Measurements from ENCODE around the gene PNMT.

PNMT gene, protein sequence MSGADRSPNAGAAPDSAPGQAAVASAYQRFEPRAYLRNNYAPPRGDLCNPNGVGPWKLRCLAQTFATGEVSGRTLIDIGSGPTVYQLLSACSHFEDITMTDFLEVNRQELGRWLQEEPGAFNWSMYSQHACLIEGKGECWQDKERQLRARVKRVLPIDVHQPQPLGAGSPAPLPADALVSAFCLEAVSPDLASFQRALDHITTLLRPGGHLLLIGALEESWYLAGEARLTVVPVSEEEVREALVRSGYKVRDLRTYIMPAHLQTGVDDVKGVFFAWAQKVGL

GRCh38 chr17:39667945-39668924 lies at the start of gene PNMT:
TSS of gene PNMT (plus strand) at chr17:39668453. CDS start at chr17:39668476, 23 bp downstream.
- peak; percentile 80 for DNase-seq

DNA sequence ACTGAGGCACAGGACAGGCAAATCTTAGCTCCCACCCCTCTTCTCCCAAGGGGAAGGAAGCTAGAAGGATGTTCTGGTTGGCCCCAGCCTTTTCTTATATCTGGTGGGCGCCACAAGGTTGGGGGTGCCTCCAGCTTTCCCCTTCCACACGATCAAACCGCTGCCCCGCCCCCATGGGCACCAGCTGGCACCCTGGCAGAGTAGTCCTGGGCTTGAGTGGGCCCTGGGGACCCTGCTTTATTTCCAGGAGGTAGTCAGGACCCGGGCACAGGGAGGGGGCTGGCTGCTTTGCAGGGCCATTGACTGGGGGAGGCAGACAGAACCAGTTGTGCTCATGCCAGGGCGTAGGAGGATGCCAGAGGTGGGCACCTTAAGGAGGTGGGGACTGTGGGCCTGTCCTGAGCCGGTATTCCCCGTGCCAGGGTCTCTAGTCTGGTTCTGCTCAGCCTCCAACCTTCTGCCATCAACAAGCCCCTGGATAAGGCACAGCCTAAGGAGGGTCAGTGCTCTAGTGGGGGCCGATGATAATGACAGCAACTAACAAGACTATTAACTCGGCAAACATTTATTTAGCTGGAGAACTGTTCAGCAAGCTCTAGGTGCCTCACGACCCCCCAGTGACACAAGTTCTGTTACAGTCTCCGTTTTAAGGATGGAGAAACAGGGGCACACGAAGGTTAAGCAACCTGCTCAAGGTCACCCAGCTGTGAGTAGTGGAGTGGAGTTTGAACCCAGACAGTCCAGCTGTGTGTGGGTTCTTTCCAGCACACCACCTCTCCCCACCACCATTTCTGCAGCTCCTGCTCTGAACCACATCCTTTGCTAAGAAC lies 49.1 kb upstream of the PNMT start:
- DNase-seq, result no peak

DNA sequence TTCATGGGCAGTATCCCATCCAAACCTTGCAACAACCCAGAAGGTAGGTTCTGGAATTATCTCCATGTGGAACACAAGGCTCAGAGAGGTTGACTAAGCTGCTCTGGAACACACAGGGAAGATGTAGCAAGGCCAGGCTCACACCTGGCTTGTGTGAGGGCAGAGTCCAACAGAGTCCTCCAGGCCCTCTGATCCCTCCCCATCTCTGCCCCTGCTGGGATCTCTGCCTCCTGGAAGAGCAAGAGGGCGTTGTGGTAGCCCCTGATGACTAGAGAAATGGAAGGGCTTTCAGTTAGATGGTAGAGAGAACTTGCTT lies 48.5 kb upstream of the PNMT start:
- DNase-seq, result no peak

- peak; percentile 79 for DNase-seq
Observed at GRCh38 chr17:39621523-39622379, 46.5 kb upstream of the PNMT start.

- peak; percentile 41 for DNase-seq
Observed at GRCh38 chr17:39622380-39623006, 45.8 kb upstream of the PNMT start.

DNA sequence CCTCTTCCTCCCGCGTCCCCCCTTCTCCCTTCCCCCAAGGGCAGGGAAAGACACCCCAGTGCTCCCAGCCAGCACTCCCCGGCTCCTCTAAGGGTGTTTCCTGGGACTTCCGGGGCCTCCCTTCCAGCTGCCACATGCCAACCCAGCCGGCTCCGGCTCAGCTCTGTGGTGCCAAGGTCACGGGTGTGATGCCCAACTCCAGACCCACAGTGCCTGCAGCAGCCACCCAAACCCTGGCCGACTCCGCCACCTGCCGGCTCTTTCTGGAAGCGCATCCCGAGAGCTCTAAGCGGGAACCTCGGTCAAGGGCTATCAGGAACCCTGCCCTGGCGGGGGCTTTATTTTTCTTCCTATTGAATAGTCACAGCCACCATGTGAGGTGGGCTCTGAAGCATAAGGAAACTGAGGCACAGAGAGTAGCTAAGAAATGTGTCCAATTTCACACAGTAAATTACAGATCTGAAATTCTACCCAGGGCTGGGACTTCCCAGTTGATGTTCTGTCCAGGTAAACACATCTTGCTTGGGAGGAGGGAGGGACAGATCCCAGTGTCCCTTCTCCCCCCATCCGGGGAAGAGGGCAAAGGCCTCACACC lies 44.8 kb upstream of the PNMT start:
- DNase-seq, result peak; percentile 86

- no peak for DNase-seq
Observed at GRCh38 chr17:39624313-39624712, 43.9 kb upstream of the PNMT start.

DNA sequence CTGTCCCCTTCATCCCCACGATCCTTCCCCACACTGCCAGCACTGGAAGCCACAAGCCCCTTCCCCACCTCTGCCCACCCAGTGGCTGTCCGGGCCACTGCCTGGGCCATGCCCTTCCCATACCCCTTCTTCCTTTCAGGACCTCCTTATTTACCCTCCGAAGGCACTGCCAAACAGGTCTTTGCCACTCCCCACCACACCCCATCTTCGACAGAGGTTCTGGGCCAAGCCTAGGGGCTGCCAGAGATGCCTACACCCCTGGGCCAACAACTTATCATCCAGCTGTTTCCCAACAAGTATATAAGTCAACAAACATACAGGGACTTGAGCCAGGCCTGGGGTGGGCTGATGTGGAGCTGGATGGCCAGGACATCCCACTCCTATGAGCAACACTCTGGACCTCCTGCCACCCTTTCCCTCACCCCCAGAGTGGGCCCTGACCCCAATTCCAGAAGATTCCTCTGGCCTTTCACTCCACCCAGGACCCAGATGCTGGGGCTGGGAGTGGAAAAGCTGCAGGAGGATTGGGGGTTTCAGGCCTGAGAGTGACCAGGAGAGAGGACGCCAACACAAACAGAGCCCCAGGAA lies 43.0 kb upstream of the PNMT start:
- DNase-seq, result no peak

DNA sequence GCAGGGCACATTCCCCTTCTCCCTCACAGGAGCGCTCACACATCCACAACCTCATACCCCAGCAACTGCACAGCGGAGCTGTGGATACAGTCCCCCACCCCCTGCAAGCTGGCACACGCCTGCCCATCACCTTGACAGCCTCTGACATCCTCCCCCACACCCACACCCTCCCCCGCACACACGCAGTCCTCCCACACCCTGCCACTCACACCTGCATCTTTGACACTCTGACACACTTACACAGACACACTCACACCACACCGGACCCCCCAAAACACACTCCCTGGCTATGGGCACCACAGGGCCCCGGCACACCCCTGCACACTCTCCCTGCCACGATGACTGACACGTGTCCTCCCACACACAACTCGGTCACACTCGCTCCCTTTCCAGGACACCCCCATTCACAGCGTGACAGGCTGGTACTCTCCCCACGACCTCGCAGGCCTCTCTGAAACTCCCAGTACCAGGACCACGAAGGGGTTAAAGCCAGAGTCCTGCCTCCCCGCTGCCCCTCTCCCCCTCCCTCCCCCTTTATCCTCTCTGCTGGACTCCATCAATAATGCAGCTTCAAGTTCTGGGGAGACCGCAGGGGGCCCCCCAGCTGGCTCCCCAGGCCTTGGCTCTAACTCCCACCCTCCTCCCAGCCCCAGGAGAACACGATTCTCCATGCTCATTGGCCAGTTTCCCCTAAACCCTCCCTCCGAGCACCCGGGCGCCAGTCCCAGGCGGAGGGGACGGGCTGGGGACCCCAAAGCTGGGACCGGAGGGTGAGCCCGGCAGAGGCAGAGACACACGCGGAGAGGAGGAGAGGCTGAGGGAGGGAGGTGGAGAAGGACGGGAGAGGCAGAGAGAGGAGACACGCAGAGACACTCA lies 41.8 kb upstream of the PNMT start, which contains the start of gene PPP1R1B:
PPP1R1B (plus strand) TSS at position 782 of the 876 bp plus-strand sequence. CDS start 441 bp downstream, outside the sequence.
- DNase-seq, result peak; percentile 27

GRCh38 chr17:39627047-39627711 lies 41.1 kb upstream of the PNMT start:
- no peak for DNase-seq

GRCh38 chr17:39627712-39628516 lies 40.3 kb upstream of the PNMT start:
- no peak for DNase-seq

DNA sequence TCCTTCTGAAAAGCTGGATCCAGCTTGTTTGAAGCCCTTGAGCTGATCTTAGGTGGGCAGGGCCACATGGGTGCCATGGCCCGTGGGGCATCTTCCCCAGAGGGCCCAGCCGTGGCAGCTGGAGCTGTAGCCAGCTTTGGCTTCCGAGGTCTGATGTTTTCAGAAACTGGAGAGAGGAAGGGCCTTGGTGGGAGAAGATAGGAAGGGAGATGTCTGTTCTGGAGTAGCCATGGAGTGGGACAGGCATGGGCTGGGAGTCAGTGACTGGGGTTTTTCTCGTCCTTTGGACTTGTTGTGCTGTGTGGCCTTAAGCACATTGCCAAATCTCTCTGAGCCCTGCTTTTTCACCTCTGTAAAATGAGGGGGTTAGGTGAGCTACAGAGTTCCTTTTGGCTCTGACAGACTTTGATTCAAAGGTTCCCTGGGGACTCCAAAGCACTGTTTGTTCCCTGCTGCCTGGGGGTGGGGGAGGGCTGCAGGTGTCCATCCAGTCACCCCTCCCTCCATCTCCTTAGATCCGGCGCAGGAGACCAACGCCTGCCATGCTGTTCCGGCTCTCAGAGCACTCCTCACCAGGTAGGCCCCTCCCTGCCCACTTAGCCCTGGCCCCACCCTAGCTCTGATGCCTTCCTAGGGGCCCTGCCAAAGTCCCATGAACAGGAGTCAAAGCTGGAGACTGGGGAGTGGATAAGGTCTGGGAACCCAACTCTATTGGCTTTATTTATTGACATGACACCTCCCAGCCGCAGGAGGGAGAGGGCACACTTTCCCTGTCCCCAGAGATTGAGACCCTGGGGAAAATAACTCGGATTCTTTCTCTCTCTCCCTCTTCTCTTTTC lies 39.4 kb upstream of the PNMT start:
- DNase-seq, result no peak

- no peak for DNase-seq
Observed at GRCh38 chr17:39629494-39629880, 38.8 kb upstream of the PNMT start.

DNA sequence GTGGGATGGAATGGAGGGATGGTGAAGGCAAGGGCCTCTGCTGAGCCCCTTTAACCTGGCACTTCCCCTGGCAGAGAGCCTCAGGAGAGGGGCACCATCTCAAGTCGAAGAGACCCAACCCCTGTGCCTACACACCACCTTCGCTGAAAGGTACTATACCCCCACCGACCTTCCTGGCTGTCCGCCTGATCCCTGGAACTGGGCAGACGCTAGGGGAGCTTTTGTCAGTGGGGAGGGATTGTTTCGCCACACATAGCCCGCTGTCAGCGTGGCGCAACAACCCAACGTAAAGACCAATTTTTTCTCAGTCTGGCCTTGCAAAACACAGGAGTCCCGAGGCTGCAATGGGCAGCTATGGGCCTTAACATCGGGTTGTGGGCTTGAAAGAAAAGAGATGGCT lies 38.4 kb upstream of the PNMT start:
- DNase-seq, result no peak

DNA sequence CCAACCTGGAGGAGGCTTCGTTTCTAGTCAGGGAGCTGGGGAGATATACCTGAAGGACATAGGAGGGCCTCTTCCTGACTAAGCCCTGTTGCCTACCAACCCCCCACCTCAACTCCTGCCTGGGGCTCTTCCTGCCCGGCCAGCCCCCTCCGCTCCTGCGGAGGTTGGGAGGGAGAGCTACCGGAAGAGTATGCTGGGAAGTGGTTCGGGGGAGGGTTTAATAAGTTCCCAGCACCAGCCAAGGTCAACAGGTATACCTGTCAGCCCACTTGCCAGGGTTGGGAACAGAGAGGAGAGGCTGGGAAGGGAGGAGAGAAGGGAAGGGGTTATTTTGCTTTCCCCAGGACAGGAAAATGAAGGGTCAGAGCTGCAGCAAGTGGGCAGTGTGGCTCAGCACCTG lies 36.9 kb upstream of the PNMT start:
- no peak for DNase-seq

DNA sequence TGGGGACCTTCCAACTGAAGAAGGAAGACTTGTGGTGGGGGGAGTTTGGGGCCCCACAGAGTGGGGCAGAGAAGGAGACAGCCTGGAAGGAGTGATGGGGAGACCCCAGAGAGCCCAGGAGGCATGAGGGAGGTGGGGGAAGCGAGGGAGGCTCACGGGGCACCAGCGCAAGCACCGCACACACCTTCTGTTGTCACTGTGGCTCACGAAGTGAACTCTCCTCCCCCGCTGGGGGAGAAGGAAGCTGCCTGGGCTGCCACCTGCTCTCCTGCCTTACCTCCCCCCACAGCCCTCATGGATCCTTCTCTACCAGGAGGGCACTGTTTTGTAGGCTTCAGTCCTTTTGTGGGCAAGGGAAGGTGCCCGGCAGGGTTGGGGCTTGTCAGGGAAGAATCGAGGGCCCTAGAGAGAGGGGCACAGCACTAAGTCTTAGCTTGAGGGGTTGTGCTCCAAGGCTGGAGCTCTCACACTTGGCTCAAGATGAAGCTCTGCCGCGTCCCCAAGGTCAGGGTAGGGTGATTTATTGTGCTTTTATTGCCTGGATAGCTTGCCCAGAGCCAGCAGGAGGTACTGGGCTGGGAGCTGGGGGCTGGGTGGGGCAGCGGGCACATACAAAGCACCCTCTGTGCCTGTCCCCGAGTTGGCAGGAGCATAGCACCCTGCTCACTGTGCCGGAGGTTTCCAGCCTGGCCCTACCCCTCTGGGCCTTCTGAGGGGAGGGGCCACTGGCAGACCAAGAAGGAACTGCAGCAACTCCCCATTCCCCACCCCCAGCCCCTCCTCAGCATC lies 35.9 kb upstream of the PNMT start:
- DNase-seq, result no peak

All from activated naive CD4-positive, alpha-beta T cell treated with anti-CD3 and anti-CD28 coated beads, Interleukin-2, amount 50 U/mL, for 16 hours (primary cell).